HG03457 (cell line): ENCODE measurements around the gene CABLES2.

Experiments used
- ATAC-seq: cut with Tn5 transposase; IDR thresholded peaks from one replicate; pipeline ENCODE4 v1.9.1; 2021; ENCODE audit warnings: moderate number of reproducible peaks; ENCODE audit not compliant: unreplicated experiment

The CABLES2 gene

DNA sequence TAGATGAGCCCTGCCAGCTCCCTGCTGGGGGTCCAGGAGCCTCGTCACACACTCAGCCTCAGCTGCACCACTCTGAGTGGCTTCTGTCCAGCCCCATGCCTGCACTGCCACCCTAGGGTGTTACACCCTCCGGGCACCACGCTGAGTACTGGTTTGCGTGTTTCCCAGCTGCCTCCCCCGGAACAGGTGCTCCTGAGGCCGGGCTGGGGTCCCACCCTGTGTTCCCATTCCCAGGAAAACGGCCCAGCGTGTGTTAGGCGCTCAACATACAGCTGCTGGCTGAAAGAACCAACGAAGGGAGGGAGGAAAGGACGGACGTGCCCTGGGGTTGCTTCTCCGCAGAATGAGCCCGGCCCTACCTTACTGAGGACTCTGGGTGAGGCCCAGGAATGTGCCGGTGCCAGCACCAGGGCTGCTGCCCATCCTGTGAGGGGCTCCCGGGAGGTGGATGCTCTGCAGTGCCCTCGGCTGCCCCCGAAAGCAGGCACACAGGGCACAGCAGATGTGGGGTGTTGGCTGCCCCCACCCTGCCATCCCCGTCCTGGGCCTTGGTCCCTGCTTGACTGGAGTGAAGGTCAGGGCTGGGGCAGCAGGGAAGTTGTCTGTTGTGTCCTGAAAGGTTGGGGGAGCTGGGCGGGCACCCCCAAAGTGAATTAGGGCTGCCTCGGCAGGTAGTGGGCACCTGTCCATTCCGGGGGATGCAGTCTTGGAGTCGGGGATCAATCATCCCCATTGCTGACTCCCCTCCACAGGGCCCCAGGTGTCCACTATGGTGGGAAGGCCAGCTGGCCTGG lies 56.3 kb downstream of the CABLES2 start:
- no peak for ATAC-seq

GRCh38 chr20:62350098-62350628 lies 56.9 kb downstream of the CABLES2 start:
- no peak for ATAC-seq

DNA sequence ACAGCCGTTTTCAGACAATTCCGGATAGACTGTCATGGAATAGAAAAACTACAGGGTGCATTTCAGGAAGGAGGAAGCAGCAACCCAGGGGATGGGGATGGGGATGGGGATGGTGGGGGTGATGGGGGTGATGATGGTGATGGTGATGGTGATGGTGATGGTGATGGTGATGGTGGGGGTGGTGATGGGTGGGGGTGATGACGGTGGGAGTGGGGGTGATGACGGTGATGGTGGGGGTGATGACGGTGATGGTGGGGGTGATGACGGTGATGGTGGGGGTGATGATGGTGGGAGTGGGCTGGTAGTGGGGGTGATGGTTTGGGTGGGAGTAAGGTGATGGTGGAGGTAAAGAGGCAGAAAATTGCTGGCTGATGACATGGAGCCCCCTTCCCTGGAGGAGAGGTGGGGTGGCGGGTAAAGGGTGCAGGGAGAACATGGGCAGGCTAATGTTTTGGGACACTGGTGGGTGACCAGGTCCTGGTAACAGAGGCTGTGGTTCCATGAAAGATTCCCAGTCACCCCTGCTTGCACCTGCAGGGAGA lies 57.5 kb downstream of the CABLES2 start:
- no peak for ATAC-seq

DNA sequence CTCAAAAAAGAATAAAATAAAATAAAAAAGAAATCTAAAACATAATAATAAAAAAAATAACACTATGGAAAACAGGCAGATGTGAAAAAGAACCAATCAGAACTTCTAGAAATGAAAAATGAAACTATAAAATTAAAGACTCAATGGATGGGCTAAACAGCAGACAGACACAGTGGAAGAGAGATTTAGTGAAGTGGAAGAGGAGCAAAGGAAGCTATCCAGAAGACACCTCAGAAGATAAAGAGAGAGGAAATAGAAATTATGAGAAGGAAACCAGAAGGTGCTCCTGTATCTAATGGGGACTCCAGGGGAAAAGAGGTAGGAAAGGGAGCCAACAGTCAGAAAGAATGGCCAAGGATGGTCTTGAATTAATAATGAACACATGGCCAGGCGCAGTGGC lies 58.5 kb downstream of the CABLES2 start:
- ATAC-seq: no peak

DNA sequence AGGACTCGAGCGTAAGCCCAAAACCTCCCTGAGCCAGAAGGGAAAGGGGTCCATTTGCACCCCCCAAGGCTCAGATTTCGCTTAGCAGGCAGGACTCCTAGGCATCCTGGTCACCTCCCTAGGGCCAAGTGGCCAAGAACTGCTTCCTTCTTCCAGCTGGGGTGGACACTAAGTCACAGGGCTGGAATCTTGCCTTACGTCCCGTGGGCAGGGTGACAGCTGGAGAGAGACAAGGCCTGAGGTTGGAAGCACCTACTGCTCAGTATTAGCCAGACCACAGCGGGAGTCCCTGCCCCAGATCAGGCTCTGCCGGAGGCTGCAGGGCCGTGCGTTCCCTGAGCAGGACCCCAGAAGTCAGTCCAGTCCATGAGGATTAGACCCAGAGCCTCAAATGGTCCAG lies 59.6 kb downstream of the CABLES2 start:
- ATAC-seq: no peak

DNA sequence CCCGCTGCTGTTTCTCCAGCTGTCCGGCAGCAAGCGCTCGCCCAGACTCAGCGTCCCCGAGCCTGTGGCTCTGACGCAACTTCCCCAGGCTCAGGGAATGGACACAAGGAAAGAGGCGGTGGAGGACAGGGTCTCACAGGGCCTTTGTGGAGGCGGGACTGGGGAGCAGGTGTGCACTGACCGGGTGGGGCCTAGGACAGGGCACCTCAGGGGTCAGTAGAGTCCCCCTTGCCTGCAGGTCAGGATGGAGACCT lies 60.0 kb downstream of the CABLES2 start:
- no peak for ATAC-seq

- no peak for ATAC-seq
These were observed 60.5 kb downstream of the CABLES2 start for GRCh38 chr20:62346398-62347150.

DNA sequence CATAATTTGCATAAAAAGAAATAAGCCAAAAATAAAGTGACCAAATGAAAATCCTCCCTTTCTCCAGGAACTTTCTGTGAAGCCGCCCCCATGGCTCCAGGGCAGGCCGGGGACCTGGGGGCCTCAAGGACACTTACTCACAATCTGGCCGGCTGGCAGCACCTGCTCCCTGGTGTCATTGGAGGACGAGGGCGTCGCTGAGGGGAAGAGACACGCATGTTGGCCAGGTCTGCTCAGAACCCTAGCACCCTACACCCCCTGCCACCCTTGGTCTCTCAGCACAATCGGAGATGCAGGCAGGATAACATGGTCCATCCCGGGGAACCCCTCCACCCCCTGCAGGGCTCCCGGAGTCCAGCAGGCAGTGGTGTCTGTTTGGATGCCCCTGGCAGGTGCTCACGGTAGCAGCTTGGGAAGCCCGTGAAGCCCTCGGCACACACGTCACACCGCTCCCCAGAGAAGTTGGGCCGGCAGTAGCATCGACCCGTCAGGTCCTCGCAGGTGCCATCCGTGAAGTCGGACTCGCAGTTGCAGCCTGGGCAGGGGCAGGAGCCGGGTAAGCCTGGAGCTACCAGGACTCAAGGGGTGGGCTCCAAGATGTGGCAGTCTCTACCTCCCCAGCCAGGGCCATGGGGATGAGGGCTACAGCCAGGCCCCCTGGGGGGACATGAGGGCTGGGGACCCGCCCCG lies 61.3 kb downstream of the CABLES2 start:
- no peak for ATAC-seq

GRCh38 chr20:62344782-62345181 lies 62.3 kb downstream of the CABLES2 start:
- ATAC-seq: no peak

- no peak for ATAC-seq
These were observed 63.0 kb downstream of the CABLES2 start for GRCh38 chr20:62344092-62344491.

- ATAC-seq: no peak
These were observed 64.2 kb downstream of the CABLES2 start for GRCh38 chr20:62342910-62343309.

DNA sequence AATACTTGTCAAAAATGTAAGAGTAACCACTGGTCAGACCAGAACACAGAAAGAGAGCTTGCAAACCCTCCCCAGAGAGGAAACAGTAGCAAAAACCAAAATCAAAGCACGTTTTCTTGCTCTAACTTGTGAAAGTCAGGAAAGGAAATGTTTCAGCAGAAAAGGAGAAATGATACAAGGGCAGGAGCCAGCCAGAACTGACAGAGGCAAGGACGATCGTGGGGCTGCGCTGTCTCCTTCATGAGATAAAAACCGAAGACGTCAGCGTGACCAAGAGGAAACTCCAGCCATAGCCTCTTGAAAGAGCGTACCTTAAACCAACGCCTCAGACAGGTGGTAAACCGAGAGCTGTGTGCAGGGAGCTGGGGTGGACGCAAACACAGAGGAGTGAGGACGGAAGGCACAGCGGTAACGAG lies 67.4 kb downstream of the CABLES2 start:
- ATAC-seq: no peak
